Activated CD4-positive, CD25-positive, alpha-beta regulatory T cell (primary cell): ENCODE data around the gene UNC5C.

Experiments
- DNase-seq, 4 experiments: peaks; one replicate each; lab custom pipeline; 2025; lab: John Stamatoyannopoulos, UW

Gene UNC5C

DNA sequence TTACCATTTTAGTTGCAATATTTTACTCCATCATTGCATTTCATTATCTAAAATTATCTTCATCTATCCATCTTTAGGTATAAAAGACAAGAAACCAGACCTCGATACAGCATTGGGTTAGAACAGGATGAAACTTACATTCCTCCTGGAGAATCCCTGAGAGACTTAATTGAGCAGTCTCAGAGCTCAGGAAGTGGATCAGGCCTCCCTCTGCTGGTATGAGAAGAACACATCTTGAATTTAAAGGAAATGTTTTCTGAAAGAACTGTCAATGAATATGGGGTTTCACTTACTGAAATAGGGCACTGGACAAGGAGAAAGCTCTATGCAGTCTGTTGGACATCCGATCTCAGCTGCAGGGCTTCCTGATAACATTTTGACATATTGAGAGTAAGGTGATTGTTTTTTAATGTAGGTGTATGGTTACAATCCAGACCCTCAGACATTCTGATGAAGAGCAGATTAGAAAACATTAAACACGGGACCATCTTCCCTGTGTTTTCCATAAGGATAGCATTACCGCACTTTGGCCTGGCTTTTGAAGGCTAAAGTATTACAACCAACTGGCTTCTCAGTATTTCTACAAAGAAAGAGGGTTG lies 423.8 kb downstream of the UNC5C start:
- no peak for DNase-seq

DNA sequence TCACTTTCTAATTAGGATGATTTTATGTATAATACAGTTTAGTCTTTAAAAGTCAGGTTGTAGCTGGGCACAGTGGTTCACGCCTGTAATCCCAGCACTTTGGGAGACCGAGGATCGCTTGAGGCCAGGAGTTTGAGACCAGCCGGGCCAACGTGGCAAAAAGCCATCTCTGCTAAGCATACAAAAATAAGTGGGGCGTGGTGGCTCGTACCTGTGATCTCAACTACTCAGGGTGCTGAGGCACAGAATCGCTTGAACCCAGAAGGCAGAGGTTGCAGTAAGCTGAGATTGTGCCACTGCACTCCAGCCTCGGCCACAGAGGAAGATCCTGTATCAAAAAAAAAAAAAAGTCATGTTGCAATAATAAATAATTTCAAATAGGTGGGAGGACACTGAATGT lies 426.8 kb downstream of the UNC5C start:
- DNase-seq: no peak

DNA sequence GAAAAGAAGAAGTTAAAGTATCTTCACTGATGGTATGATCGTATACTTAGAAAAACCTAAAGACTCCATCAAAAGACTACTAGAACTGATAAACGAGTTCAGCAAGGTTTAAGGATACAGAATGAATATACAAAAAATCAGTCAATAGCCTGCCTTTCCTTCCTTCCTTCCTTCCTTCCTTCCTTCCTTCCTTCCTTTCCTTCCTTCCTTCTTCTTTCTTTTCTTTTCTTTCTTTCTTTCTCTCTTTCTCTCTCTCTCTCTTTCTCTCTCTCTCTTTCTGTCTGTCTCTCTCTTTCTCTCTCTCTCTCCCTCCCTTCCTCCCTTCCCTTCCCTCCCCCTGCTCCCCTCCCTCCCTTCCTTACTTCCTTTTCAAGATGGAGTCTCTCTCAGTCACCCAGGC lies 428.3 kb downstream of the UNC5C start:
- no peak for DNase-seq

DNA sequence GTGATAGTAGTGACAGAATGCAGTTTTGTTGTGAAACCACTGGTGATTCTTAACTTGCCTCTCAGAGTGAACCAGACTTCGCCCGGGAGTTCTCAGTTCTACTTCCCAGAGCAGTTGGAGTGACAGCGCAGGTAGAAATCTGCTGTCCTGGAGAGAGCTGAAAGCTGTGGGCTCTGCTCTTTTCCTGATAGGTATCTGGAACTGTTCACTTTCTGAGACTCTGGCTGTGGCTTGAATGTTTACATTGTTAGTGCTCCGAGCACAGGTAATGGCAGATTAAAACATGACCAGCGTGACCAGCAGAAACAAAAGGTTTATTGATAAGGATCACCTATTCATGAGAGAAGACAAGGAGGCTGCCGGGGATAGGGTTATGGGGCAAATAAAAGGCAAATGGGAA lies 430.3 kb downstream of the UNC5C start:
- no peak for DNase-seq

DNA sequence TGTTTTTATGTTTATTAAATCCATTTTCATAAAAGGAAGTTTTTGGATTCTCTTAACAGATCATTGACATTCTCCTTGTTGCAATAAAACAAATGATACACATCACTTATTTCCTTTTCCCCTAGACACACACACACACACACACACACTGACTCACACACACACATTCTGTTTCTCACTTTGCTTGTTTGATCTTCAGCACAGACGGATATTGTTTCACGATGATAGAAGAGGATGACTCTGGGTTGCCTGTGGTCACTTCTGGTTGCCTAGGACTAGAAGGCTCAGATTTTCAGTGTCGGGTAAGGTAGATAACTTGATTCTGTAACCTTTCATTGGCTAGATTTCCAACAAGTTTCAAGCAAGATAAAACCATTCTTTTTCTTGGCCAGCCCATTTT lies 434.3 kb downstream of the UNC5C start:
- no peak for DNase-seq
